Ishikawa (cell line): ENCODE measurements around the gene FAM204A.

Experiments
- CEBPB ChIP-seq: IDR thresholded peaks from 2 replicates; pipeline ENCODE4 v1.6.1; 2012
- CREB1 ChIP-seq: IDR thresholded peaks from 2 replicates; pipeline ENCODE4 v1.6.1; 2012; ENCODE audit warnings: low read depth
- EP300 ChIP-seq: IDR thresholded peaks from 2 replicates; pipeline ENCODE4 v1.6.1; 2012; ENCODE audit warnings: borderline replicate concordance
- FOXM1 ChIP-seq: IDR thresholded peaks from 2 replicates; pipeline ENCODE4 v1.6.1; 2012; ENCODE audit warnings: low read depth, borderline replicate concordance
- NFIC ChIP-seq: IDR thresholded peaks from 2 replicates; pipeline ENCODE4 v1.6.1; 2012
- RAD21 ChIP-seq: IDR thresholded peaks from 2 replicates; pipeline ENCODE4 v1.6.1; 2012; ENCODE audit warnings: low read depth
- TAF1 ChIP-seq: IDR thresholded peaks from 2 replicates; pipeline ENCODE4 v1.6.1; 2012; ENCODE audit warnings: low read depth, mild to moderate bottlenecking
- TCF12 ChIP-seq: IDR thresholded peaks from 2 replicates; pipeline ENCODE4 v1.6.1; 2012; ENCODE audit warnings: low read depth
- YY1 ChIP-seq: IDR thresholded peaks from 2 replicates; pipeline ENCODE4 v1.6.1; 2012; ENCODE audit warnings: low read depth
- ZBTB7A ChIP-seq: IDR thresholded peaks from 2 replicates; pipeline ENCODE4 v1.6.1; 2012; ENCODE audit warnings: low read depth
- TF ChIP-seq, protein P1 (sequence below): IDR thresholded peaks from 2 replicates; pipeline ENCODE4 v1.6.1; 2012; ENCODE audit warnings: low read depth, mild to moderate bottlenecking
- TF ChIP-seq, protein P2 (sequence below): IDR thresholded peaks from 2 replicates; pipeline ENCODE4 v1.6.1; 2012
- TF ChIP-seq, protein P3 (sequence below): IDR thresholded peaks from 2 replicates; pipeline ENCODE4 v1.6.1; 2012

DNA sequence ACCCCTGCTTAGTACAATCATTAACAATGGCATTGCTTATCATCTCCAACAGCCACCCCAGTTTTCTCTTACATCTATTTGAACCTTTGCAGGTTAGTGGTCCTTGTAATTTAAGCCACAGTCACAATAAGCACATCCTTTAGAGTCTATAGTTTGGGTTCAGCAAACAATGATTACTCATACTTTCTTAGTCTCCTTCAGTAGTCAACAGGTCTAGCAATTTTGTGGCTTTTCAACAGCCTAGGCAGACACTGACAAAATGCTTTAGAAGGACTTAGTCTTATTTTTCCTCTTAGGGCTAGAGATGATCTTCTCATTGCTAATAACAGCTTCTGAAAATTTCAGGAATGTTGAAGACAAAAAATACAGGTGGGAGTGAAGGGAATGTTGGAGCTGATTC is 32.3 kb upstream of the FAM204A start:
- TF ChIP-seq EP300 (no peak), TCF12 (no peak), TAF1 (no peak), CREB1 (no peak), CEBPB (no peak), NFIC (no peak), ZBTB7A (no peak), YY1 (no peak), FOXM1 (no peak), RAD21 (no peak)
- TF ChIP-seq, protein P1, sequence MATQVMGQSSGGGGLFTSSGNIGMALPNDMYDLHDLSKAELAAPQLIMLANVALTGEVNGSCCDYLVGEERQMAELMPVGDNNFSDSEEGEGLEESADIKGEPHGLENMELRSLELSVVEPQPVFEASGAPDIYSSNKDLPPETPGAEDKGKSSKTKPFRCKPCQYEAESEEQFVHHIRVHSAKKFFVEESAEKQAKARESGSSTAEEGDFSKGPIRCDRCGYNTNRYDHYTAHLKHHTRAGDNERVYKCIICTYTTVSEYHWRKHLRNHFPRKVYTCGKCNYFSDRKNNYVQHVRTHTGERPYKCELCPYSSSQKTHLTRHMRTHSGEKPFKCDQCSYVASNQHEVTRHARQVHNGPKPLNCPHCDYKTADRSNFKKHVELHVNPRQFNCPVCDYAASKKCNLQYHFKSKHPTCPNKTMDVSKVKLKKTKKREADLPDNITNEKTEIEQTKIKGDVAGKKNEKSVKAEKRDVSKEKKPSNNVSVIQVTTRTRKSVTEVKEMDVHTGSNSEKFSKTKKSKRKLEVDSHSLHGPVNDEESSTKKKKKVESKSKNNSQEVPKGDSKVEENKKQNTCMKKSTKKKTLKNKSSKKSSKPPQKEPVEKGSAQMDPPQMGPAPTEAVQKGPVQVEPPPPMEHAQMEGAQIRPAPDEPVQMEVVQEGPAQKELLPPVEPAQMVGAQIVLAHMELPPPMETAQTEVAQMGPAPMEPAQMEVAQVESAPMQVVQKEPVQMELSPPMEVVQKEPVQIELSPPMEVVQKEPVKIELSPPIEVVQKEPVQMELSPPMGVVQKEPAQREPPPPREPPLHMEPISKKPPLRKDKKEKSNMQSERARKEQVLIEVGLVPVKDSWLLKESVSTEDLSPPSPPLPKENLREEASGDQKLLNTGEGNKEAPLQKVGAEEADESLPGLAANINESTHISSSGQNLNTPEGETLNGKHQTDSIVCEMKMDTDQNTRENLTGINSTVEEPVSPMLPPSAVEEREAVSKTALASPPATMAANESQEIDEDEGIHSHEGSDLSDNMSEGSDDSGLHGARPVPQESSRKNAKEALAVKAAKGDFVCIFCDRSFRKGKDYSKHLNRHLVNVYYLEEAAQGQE, result no peak
- TF ChIP-seq, protein P2, sequence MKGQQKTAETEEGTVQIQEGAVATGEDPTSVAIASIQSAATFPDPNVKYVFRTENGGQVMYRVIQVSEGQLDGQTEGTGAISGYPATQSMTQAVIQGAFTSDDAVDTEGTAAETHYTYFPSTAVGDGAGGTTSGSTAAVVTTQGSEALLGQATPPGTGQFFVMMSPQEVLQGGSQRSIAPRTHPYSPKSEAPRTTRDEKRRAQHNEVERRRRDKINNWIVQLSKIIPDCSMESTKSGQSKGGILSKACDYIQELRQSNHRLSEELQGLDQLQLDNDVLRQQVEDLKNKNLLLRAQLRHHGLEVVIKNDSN, result no peak
- TF ChIP-seq, protein P3, sequence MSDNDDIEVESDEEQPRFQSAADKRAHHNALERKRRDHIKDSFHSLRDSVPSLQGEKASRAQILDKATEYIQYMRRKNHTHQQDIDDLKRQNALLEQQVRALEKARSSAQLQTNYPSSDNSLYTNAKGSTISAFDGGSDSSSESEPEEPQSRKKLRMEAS, result no peak
